NCI-H524 treated with DMSO at 0.1 percent for 48 hours (cell line): ENCODE data around the gene DOCK9.

ENCODE experiments used
- DNase-seq: peaks from one replicate; lab custom pipeline; 2025; lab: John Stamatoyannopoulos, UW

The DOCK9 gene

DNA sequence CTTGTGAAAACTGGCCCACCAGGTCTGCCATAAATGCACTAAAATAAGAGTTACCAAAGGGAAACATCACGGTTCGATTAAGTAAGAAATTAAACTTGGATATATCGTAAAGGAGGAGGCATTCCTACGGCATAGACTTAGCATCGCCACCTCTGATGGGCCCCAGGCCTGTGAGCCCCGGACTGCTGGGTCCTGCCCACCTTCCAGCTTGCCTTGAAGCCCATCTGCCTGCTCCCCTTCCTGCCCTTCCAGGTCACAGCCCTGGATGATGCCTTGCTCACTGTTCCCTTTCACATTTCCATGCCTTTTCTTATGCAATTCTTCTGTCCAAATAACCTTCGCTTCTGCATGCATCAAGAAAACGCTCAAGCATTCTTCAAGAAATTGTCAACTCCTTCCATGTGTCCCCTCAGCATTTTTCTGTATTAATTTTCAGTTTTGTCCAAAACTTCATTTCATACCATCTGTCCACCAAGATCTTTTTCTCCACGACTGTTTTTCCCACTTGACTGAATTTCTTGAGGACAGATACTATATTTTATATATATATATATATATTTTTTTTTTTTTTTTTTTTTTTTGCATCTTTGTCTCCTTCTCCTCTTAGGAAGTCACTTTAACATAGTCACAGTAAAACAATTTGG, 91.2 kb downstream of the DOCK9 start:
- no peak for DNase-seq

DNA sequence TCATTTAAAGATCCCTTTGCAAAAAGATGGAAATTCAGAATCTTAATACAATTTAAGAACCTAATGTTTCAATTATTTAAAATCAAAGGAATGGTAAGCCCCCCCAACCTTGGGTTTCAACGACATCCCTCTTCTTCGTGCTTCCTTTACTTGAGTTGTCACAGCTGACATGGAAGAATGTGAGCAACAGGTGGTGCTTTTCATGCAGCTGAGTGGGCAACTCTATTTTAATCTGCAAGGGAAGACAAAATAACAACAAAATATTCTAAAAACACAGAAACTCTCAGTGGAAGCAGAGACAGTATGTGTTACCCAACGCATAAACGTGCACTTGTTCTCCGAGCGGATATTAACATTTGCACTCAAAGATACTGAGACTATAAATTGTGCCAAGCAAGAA, 92.3 kb downstream of the DOCK9 start:
- no peak for DNase-seq

GRCh38 chr13:98883998-98884397, 93.9 kb downstream of the DOCK9 start:
- no peak for DNase-seq

DNA sequence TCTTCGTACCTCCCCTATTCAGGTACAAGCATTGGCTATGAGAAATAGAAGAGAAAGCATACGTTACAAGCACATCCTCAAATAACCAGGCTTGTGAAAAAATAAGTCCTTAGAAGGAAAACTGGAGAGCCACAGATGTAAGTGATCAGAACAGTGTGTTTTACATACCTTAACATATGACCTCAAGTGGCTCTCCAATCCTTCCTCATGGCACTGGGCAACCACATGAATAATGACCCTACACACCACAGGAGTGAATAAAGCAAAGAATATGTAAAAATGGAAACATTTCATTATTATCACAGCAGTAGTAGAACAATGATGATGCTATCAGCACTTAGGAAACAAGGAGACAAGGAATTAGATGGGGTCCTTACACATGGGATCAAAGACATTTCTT, 96.5 kb downstream of the DOCK9 start:
- DNase-seq, result no peak

- DNase-seq, result no peak
Measured at GRCh38 chr13:98880677-98881076, 97.2 kb downstream of the DOCK9 start.

GRCh38 chr13:98879957-98880356, 97.9 kb downstream of the DOCK9 start:
- no peak for DNase-seq

- DNase-seq, result no peak
Measured at GRCh38 chr13:98879127-98879520, 98.7 kb downstream of the DOCK9 start.

GRCh38 chr13:98878486-98879126, 99.3 kb downstream of the DOCK9 start:
- no peak for DNase-seq

- DNase-seq, result no peak
Measured at GRCh38 chr13:98877936-98878335, 99.9 kb downstream of the DOCK9 start.

GRCh38 chr13:98877466-98877865, 100.4 kb downstream of the DOCK9 start:
- DNase-seq, result no peak

DNA sequence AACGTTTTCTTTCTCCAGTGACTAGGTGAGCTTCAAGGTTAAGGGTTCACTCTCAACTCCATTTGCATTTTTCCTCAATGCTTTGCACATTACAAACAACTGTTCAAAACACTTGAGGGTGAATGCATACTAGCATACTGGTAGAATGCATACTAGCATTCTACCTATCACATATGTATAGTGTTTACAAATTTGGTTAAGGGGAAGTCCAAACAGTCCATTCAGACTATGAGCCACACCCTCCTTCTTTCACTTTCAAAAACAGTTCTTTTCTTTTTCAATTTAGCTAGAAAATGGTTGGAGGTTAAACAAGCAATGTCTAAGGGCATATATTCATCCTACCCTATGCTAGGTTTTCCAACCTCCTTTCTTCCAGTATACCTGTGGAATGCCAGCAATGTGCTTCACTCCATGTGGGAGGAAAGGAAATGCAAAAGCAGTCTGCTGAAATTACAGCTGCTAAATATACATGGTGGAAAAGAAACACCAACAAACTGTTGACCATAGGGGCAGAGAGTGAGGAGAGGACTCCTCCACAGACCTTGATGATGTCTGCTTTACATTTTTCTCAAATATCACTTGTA, 102.6 kb downstream of the DOCK9 start:
- no peak for DNase-seq

- no peak for DNase-seq
Measured at GRCh38 chr13:98874029-98874397, 103.9 kb downstream of the DOCK9 start.

DNA sequence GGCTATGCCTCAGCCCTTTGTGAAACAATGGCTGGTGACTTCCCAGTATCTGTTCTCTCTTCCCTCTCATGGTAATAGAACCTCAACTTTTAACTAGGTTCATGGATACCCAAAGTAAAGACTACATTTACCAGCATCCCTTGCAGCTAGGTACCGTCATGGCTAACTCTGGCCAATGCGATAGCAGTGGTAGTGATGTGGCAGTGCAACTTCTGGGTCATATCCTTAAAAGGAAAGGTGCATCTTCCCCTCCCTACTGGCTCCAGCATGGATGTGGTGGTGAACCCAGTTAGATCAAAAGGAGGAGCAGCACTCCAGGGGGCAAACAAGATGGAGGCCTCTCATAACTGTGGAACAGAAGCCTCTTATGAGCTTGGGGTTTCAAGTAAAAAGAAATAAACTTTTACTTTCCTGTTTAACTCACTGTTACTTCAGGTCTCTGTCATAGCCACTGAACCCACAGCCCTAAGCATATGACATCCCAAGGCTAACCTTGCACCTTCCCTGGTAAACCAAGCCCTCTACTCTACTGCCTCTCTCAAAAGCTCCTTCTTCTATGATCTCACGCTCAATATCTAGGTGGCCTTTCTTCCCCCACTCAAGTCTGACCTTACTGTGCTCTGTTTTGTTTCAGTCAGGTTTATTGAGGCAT, 104.4 kb downstream of the DOCK9 start:
- no peak for DNase-seq

DNA sequence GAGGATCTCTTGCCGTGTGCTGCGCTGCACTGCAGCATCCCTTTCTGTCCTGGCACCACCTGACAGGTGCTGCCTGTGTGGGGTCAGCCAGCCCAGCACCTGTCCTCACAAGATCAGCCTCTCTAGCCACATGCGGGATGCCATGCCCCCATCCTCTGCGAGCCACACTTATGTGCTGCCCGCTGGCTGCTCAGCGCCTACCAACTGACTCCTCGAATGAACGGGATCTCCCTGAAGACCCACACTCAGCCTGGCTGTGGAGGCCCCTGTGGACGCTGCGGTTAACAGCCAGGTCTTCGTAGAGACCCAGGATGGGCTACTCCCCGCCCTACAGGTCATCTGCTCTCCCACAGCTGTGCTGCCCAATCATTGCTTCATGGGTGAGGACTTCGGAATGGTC, 106.1 kb downstream of the DOCK9 start:
- no peak for DNase-seq

DNA sequence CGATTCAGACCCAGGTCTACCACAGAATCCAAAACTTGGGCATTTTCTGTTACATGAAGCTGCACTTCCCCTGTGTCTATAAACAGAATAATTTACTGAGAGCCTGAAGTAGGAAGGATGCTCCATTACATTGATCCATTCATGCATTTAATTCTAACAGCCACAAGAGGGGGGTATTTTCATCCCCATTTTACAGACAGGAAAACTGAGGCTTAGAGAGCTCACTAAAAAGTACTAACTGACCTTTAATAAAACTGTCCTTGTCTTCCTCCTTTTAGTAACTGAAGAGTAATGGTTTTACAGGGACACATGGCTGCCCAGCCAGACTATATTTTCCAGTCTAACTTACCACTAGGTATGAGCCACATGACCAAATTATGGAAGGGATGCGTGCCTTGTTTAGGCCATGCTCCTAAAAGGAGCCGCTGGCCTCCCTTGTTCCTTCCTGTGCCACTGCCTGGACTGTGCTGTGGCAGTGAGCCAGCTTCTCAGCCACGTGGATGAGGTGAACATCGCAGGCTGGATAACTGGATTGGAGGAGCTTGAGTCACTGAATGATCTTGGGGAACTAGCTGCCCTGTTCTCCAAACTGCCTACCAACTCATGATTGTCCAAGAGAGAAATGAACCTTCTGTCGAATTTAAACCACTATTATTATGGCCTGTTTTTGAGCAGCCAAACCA, 108.3 kb downstream of the DOCK9 start:
- no peak for DNase-seq

- no peak for DNase-seq
Measured at GRCh38 chr13:98868932-98869331, 108.9 kb downstream of the DOCK9 start.

- DNase-seq, result no peak
Measured at GRCh38 chr13:98866882-98867281, 111.0 kb downstream of the DOCK9 start.

DNA sequence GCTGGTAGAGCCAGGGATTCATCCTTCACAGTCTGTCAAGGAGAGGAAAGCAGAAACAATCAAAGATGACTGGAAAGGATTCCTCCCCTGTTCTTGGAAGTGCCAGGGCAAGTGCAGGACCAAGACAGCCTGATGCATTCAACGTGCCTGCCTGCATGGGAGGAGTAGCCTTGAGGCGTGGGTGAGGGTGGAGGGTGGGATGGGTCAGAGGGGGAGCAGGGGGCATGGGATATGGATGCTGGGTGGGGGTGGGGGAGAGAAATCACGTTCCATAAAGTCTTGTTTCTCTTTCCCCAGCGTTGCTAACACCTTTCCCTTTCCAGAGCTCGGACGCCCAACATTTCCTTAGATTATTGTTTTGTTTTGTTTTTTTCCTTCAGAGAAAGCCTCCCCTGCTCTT, 117.4 kb downstream of the DOCK9 start:
- DNase-seq, result no peak

DNA sequence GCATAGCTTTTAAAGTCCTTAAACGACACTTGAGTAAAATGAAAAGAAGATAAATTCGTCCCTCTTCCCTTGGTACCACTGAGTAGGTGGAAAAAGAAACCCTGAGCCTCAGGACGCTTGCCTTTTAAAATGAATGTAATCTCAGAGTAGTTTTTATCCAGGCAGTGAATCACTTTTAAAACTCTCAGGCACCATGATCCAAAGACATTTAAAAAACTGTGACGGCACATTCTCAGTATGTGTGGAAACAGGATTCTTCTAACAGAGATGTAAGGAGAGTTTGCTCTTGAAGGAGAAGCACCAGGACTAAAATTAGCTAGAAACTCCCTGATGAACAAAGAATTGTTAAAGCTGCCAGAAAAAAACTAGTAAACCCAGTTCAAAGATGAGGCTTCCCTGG, 119.7 kb downstream of the DOCK9 start:
- DNase-seq, result no peak

DNA sequence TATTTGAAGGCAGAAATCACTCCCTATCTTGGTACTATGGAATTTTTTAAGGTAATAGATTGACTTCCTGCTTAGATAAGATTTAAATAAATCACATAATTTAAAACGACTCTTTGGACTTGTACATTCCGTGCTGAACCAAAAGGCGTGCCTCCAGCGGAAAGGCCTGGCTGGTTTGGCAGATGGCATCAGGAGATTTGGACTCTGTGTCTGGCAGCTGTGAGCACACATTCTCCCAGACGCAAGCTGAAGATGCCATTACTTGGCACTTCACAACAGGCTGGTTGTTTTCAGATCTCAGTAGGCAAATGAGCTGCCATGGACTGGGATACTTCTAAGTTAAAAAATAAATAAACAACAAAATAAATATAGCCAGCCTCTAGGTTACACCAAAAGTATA, 120.9 kb downstream of the DOCK9 start:
- no peak for DNase-seq

DNA sequence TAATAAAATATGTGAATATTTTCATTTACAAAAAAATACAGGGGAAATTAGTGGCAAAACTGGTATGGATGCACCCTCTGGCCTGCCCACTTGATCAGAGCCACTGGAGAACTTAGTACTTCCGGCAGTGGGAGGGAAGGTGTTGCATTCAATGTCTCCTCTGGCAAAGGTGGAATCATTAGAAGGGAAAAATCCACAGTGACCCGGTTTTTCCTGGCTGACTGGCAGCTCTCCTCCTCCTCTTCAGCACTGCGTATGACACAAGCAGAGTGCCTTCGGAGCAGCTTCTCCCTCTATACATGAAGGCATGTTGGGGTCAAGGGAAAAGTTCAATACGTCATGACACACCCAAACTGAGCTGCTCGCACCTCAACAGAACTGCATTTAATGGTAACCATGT, 123.4 kb downstream of the DOCK9 start:
- no peak for DNase-seq

GRCh38 chr13:98853771-98854221, 124.1 kb downstream of the DOCK9 start:
- DNase-seq, result no peak

- no peak for DNase-seq
Measured at GRCh38 chr13:98851276-98851675, 126.6 kb downstream of the DOCK9 start.
